ENCODE measurements around the gene SLC35B1. TPM values are rescaled to one million over a fixed set of nuclear protein-coding genes. Genes with fewer than 3 reads are reported as not detected.

Gene SLC35B1
- polyA plus RNA-seq, 1 of the 3 experiments (the other 2 are of a cell fraction) = 89.8 TPM

GRCh38 chr17:49715717-49716279 is 8.0 kb upstream of the SLC35B1 start:
- H3K9ac ChIP-seq = no peak overlapping the region
- H4K20me1 ChIP-seq (ENCODE audit: insufficient read depth) = no peaks in the 10 kb centered on the region
- H2AFZ ChIP-seq (ENCODE audit: low read depth) = no peak overlapping the region
- no peak for DNase-seq
- no peak overlapping the region for H3K4me3 ChIP-seq (ENCODE audit: low read depth in 2 of 2, low read length in 1 of 2)
- no peaks in the 10 kb centered on the region for H3K79me2 ChIP-seq (ENCODE audit: insufficient read depth)
- H3K9me3 ChIP-seq = no peaks in the 10 kb centered on the region
- no peaks in the 10 kb centered on the region for H3F3A ChIP-seq (replicated peaks; ENCODE audit: insufficient read depth)
- TF ChIP-seq MXI1 (IDR thresholded peaks at IDR 0.05; ENCODE audit: low read depth, low read length) (no peak), NRF1 (IDR thresholded peaks at IDR 0.05; ENCODE audit: low read depth, low read length) (no peak), NFIC (IDR thresholded peaks at IDR 0.05; ENCODE audit: borderline replicate concordance) (no peak), FOXM1 (IDR thresholded peaks at IDR 0.05; ENCODE audit: low read depth) (no peak), FOXJ3 (CRISPR knock-in tag; IDR thresholded peaks at IDR 0.05) (no peak), RCOR1 (IDR thresholded peaks at IDR 0.05; ENCODE audit: low read length) (no peak), TAF1 (IDR thresholded peaks at IDR 0.05; ENCODE audit: borderline replicate concordance, low read depth, low read length) (no peak), ZBTB33 (IDR thresholded peaks at IDR 0.05; ENCODE audit: borderline replicate concordance, low read depth) (no peak), IRF3 (IDR thresholded peaks at IDR 0.05; ENCODE audit: low read depth, low read length) (no peak), MEF2A (IDR thresholded peaks at IDR 0.05; ENCODE audit: borderline replicate concordance, low read depth) (no peak), RAD21 (IDR thresholded peaks at IDR 0.05; ENCODE audit: low read length) (no peak), PBX3 (IDR thresholded peaks at IDR 0.05) (no peak), CHD2 (IDR thresholded peaks at IDR 0.05; ENCODE audit: low read length, partially characterized antibody) (no peak), POLR2AphosphoS5 (IDR thresholded peaks at IDR 0.05; ENCODE audit: low read depth, low read length) (no peak), GABPA (IDR thresholded peaks at IDR 0.05; ENCODE audit: low read depth) (no peak)
- ChIA-PET CTCF (interaction anchor here (0.7 to 50.8 kb wide), 6 partner anchors 8 to 141 kb away, joined by 3 to 2107 read pairs (median 5); partner anchors contain the start of genes NXPH3 and SLC35B1), POLR2A (no interaction called here)
- no peak overlapping the region for H3K27ac ChIP-seq (ENCODE audit: low read depth in 2 of 2, low read length in 1 of 2)
- H3K4me1 ChIP-seq (ENCODE audit: control insufficient read depth in 1 of 2, insufficient read depth in 2 of 2, low read depth in 1 of 2, low read length in 1 of 2) = no peaks in the 10 kb centered on the region
- 67% methylated on average over 9 of the region's 9 CpGs for WGBS (ENCODE audit: low lambda C conversion rate)
- no peak overlapping the region for H3K4me2 ChIP-seq
- H3K36me3 ChIP-seq (replicated peaks in 1 of 2; ENCODE audit: control insufficient read depth in 1 of 2, insufficient read depth in 2 of 2, low read length in 1 of 2) = peaks cover 4 to 32% of the 10 kb centered on the region in 2 experiments
- H3K27me3 ChIP-seq (ENCODE audit: insufficient read depth) = no peaks in the 10 kb centered on the region
- no peaks in the 10 kb centered on the region for H3K9me2 ChIP-seq
